Vagina (tissue), 2 donors: ENCODE data around the gene VOPP1. TPM values are rescaled to one million over a fixed set of nuclear protein-coding genes. Genes with fewer than 3 reads are reported as not detected.

Experiments
- DNase-seq, 2 donors: peaks; one replicate each; pipeline ENCODE4 v3.0.0-alpha.2; 2017; ENCODE audit errors: extremely low spot score in 2 of 2
- H3K27ac ChIP-seq: fragments of 200-600 bp; sonication (generic); one replicate; pipeline ENCODE4 v1.5.1; 2019
- H3K27me3 ChIP-seq: fragments of 200-600 bp; sonication (generic); one replicate; pipeline ENCODE4 v1.5.1; 2019
- H3K36me3 ChIP-seq, 2 donors: fragments of 200-600 bp; sonication (generic); one replicate each; pipeline ENCODE4 v1.5.1; 2017 to 2019
- H3K4me1 ChIP-seq: fragments of 200-600 bp; sonication (generic); one replicate; pipeline ENCODE4 v1.5.1; 2019
- H3K4me3 ChIP-seq, 2 donors: fragments of 200-600 bp; sonication (generic); 1 replicate in 1 of 2; 2 replicates in 1 of 2; pipeline ENCODE4 v1.5.1; 2016 to 2019
- H3K9me3 ChIP-seq: fragments of 200-600 bp; sonication (generic); one replicate; pipeline ENCODE4 v1.5.1; 2019
- POLR2A ChIP-seq, 2 donors: fragments of 450-650 bp; IDR thresholded peaks; one replicate each; pipeline ENCODE4 v1.6.1; 2017; ENCODE audit warnings: antibody characterized with exemption in 2 of 2, mild to moderate bottlenecking in 2 of 2, moderate library complexity in 2 of 2
- POLR2AphosphoS5 ChIP-seq, 2 donors: sonication (generic); formaldehyde crosslinking; IDR thresholded peaks; one replicate each; pipeline ENCODE4 v1.9.0; 2017; ENCODE audit warnings: antibody characterized with exemption in 2 of 2, mild to moderate bottlenecking in 2 of 2, low read depth in 1 of 2; ENCODE audit not compliant: insufficient read depth in 1 of 2
- intact Hi-C: fragments of 100-400 bp; cut with DNase I; formaldehyde crosslinking; loops from one replicate; pipeline ENCODE4 v1.15.1; 2023
- total RNA-seq: library from RNA; depleted of rRNA; stranded (reverse); fragments of >200 nt; gene quantifications from one replicate; pipeline ENCODE4 v1.2.3, GENCODE V29; 2016
- TF ChIP-seq, protein P1 (sequence below), 3 experiments: fragments of 450-650 bp in 2 of 3; fragments of 200-600 bp in 1 of 3; sonication (generic) in 1 of 3; IDR thresholded peaks; one replicate each; pipeline ENCODE4 v1.5.1; 2017 to 2019; ENCODE audit warnings: antibody characterized with exemption in 3 of 3, mild to moderate bottlenecking in 2 of 3, moderate library complexity in 2 of 3

The VOPP1 gene
- total RNA-seq, 1 donor from 2014 or later: 26.3 TPM

DNA sequence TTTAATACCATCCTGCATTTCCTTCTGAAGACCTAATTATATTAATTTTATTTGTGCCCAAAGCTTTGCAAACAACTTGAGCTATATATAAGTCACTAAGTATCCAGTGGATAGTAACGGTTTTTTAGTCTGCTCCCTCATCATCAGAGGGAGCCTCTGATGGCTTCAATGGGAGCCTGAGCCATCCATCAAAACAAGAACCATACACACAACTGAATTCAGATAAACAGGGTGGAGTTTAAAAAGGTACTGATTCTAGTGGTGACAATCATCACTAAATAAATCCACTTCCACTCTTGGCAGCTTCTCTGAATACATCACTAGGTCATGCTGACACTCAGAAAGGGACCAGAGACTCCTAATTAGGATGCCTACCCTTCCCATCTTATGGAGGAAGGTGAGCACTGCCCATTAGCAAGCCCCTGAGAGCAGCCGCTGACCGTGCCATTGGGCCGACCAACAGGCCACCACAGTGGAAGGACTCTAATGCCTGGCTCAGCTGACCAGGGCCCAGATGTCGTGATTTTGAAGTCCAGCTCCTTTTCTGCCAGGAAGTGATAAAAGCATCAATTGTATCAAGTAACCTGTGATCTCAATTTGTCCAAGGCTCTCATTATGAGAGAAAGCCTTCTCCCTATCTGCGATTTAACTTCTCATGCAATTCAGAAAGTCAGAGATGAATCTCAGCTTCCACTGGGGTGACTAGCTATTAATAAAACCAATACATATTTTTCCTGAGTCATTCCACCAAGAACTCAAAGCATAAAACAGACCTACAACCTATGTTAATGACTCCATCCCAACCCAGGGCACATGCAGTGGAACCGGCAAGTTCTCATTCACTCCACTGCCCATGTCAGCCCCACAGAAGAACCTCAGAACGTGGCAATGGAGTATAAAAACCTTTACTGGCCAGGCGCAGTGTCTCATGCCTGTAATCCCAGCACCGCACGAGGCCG, 13.1 kb downstream of the VOPP1 start:
- H3K27ac ChIP-seq: no peak overlapping the region
- no peaks in the 10 kb centered on the region for H3K36me3 ChIP-seq
- H3K9me3 ChIP-seq: no peaks in the 10 kb centered on the region
- peaks cover 18% of the 10 kb centered on the region for H3K4me1 ChIP-seq
- no peaks in the 10 kb centered on the region for H3K27me3 ChIP-seq
- no peak overlapping the region for H3K4me3 ChIP-seq
- TF ChIP-seq, protein P1, sequence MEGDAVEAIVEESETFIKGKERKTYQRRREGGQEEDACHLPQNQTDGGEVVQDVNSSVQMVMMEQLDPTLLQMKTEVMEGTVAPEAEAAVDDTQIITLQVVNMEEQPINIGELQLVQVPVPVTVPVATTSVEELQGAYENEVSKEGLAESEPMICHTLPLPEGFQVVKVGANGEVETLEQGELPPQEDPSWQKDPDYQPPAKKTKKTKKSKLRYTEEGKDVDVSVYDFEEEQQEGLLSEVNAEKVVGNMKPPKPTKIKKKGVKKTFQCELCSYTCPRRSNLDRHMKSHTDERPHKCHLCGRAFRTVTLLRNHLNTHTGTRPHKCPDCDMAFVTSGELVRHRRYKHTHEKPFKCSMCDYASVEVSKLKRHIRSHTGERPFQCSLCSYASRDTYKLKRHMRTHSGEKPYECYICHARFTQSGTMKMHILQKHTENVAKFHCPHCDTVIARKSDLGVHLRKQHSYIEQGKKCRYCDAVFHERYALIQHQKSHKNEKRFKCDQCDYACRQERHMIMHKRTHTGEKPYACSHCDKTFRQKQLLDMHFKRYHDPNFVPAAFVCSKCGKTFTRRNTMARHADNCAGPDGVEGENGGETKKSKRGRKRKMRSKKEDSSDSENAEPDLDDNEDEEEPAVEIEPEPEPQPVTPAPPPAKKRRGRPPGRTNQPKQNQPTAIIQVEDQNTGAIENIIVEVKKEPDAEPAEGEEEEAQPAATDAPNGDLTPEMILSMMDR (IDR thresholded peaks at IDR 0.05): no peak
- no peak for TF ChIP-seq POLR2A (IDR thresholded peaks at IDR 0.05)
- no peak for TF ChIP-seq POLR2AphosphoS5 (IDR thresholded peaks at IDR 0.05; ENCODE audit: insufficient read depth in 1 of 2, low read depth in 1 of 2)
- intact Hi-C loops: no loop called here
- no peak for DNase-seq

DNA sequence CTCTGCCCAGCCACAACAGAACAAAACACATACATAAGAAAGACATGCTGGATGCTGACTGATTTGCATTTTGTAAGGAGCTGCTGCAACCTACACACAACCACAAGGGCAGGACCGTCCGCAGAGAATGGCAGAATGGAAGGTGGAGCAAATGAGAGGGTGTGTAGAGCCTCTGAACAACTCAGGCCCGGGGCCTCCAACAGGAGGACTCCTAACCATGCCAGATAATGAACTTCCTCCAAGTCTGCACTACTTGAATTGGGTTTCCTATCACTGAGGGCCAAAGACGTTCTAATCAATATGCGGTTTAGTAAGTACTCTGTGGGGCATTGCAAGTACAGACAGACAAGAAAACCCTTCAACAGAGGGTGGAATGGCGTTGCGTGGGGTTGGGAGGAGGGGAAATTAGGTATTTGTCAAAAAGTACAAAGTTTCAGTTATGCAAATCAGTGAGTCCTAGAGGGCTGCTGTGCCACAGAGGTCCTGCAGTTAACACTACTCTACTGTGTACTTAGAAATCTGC, 14.6 kb downstream of the VOPP1 start:
- intact Hi-C loops: no loop called here
- no peak overlapping the region for H3K27ac ChIP-seq

DNA sequence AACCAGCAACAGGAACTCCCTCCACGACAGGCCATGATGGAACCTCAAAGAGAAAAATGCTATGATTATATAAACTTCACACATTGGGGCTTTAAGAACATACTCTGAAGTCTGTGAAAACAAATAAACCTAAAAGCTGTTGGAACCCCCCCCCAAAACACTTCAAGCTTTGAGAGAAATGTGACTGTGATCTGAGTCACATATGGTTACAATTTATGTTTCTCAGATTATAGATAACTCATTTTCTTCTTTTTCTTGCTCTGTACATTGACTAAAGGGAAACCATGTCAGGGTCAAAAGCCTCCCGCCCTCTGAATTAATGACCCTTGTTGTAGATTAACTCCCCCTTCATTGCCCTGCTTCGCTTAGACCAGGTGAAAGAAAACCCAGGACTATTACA, 15.8 kb downstream of the VOPP1 start:
- TF ChIP-seq POLR2AphosphoS5 (IDR thresholded peaks at IDR 0.05; ENCODE audit: insufficient read depth in 1 of 2, low read depth in 1 of 2) (no peak), POLR2A (IDR thresholded peaks at IDR 0.05) (no peak)
- TF ChIP-seq, protein P1 (IDR thresholded peaks at IDR 0.05): no peak
- DNase-seq: no peak
- H3K27me3 ChIP-seq: no peaks in the 10 kb centered on the region

More for the DNA sequence above, 14.6 kb downstream of the VOPP1 start:
- TF ChIP-seq POLR2A (IDR thresholded peaks at IDR 0.05) (no peak), POLR2AphosphoS5 (IDR thresholded peaks at IDR 0.05; ENCODE audit: insufficient read depth in 1 of 2, low read depth in 1 of 2) (no peak)
- TF ChIP-seq, protein P1 (IDR thresholded peaks at IDR 0.05): no peak
- peaks cover 30% of the 10 kb centered on the region for H3K4me1 ChIP-seq
- no peak overlapping the region for H3K4me3 ChIP-seq
- no peak for DNase-seq
- H3K36me3 ChIP-seq: no peaks in the 10 kb centered on the region
- H3K9me3 ChIP-seq: no peaks in the 10 kb centered on the region
- no peaks in the 10 kb centered on the region for H3K27me3 ChIP-seq

DNA sequence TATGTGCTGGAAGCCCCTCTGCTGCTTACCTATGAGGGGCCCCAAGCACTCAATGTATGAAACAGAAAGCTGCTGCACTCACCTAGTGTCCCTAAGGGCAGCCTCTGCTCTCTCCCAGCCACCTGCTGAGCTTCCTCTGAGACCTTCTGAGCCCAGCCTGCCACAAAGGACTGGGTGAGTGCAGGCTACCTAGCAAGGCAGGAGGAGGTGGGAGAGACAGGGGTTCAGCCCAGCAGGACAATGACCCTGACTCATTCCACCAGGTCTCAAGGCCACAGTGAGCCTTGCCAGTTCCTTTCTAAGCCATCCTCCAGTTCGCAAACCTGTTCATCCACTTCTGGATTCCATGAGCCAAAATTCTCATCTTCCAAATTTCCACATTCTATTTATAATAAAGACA, 16.3 kb downstream of the VOPP1 start:
- H3K4me1 ChIP-seq: peaks cover 35% of the 10 kb centered on the region
- H3K27me3 ChIP-seq: no peaks in the 10 kb centered on the region
- no peaks in the 10 kb centered on the region for H3K9me3 ChIP-seq
- TF ChIP-seq, protein P1 (IDR thresholded peaks at IDR 0.05): no peak
- TF ChIP-seq POLR2A (IDR thresholded peaks at IDR 0.05): no peak
- TF ChIP-seq POLR2AphosphoS5 (IDR thresholded peaks at IDR 0.05; ENCODE audit: insufficient read depth in 1 of 2, low read depth in 1 of 2): no peak
- no peaks in the 10 kb centered on the region for H3K36me3 ChIP-seq
- intact Hi-C loops: no loop called here
- DNase-seq: no peak
- no peak overlapping the region for H3K27ac ChIP-seq
- H3K4me3 ChIP-seq: no peak overlapping the region

More for the DNA sequence above, 15.8 kb downstream of the VOPP1 start:
- no peaks in the 10 kb centered on the region for H3K9me3 ChIP-seq
- H3K4me1 ChIP-seq: peaks cover 35% of the 10 kb centered on the region
- no peaks in the 10 kb centered on the region for H3K36me3 ChIP-seq
- H3K27ac ChIP-seq: no peak overlapping the region
- H3K4me3 ChIP-seq: no peak overlapping the region
- intact Hi-C loops: no loop called here

DNA sequence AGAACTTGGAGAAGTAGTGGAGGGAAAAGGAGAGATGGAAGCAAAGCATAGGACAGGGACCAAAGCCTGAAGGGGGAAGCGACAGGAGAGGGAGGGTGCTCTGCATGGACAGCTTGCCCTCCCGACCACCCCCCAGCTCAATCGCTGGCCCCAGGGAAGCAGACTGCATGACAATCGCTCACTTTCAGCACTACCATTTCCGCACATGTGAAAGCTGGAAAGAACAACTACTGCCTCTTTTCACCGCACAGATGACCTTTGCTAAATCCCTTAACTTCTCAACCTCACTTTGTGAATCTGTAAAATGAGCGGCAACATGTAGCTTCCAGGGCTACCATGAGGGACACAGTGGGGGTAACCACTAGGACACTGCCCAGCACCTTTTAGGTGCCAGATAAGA, 17.1 kb downstream of the VOPP1 start:
- Histone ChIP-seq H3K36me3 (no peaks in the 10 kb centered on the region), H3K9me3 (no peaks in the 10 kb centered on the region), H3K4me3 (no peak overlapping the region), H3K4me1 (peaks cover 35% of the 10 kb centered on the region), H3K27ac (no peak overlapping the region), H3K27me3 (no peaks in the 10 kb centered on the region)
- TF ChIP-seq POLR2AphosphoS5 (IDR thresholded peaks at IDR 0.05; ENCODE audit: insufficient read depth in 1 of 2, low read depth in 1 of 2) (no peak), POLR2A (IDR thresholded peaks at IDR 0.05) (no peak)
- TF ChIP-seq, protein P1 (IDR thresholded peaks at IDR 0.05): no peak
- DNase-seq: no peak
- intact Hi-C loops: no loop called here
